Astrocyte (in vitro differentiated cells and primary cell): ENCODE data around the gene TBC1D8.

Source experiments
- CTCF ChIP-seq: IDR thresholded peaks from 2 replicates; pipeline ENCODE4 v1.5.1; 2011; ENCODE audit warnings: low read depth, mild to moderate bottlenecking, inconsistent platforms, low read length, moderate library complexity; ENCODE audit not compliant: insufficient read depth
- EZH2 ChIP-seq: IDR thresholded peaks from 2 replicates; pipeline ENCODE4 v1.6.1; 2012; ENCODE audit warnings: mild to moderate bottlenecking, low read length, inconsistent platforms; ENCODE audit not compliant: insufficient read depth

GRCh38 chr2:100980046-100980445 lies 171.1 kb downstream of the TBC1D8 start:
- TF ChIP-seq CTCF = no peak
- TF ChIP-seq EZH2 = no peak
